ENCODE data around the gene GNLY.

GRCh38 chr2:85646166-85646565 lies 48.0 kb upstream of the GNLY start:
- no peak for TF ChIP-seq CTCF (IDR thresholded peaks at IDR 0.05)
- no peak for TF ChIP-seq POLR2A (IDR thresholded peaks at IDR 0.05)
